Measurements from ENCODE around the gene TIAM2. TPM values are rescaled to one million over a fixed set of nuclear protein-coding genes. Genes with fewer than 3 reads are reported as not detected.

TIAM2 gene
- total and polyA plus RNA-seq, 2 experiments from 2014 or later = 14.2 to 24.4 TPM

- TF ChIP-seq ZNF462 (CRISPR knock-in tag; IDR thresholded peaks at IDR 0.05) = no peak
- TF ChIP-seq ETS1 (IDR thresholded peaks at IDR 0.05) = no peak
Measured at GRCh38 chr6:155116571-155116910, 121.4 kb downstream of the TIAM2 start (continued).

- peaks cover 33% of the 10 kb centered on the region for H3K4me1 ChIP-seq (ENCODE audit: insufficient read depth)
- H3K4me2 ChIP-seq = no peak overlapping the region
- H3K79me2 ChIP-seq (replicated peaks; ENCODE audit: insufficient read depth) = no peaks in the 10 kb centered on the region; the same call in 1 of the 2 replicates
- DNase-seq (ENCODE audit: low spot score) = no peak
- Mint-ChIP-seq H3K4me3 (no peak overlapping the region), H3K4me1 (peaks cover 50% of the 10 kb centered on the region), H3K27me3 (ENCODE audit: insufficient read depth, low read depth, poor library complexity) (peaks cover 8% of the 10 kb centered on the region), H3K27ac (peak overlapping the region; percentile 70; the same call in 1 of the 2 replicates), H3K9me3 (0 out of 3 replicates have a peak, but pooled peaks cover 2% of the 10 kb centered on the region), H3K36me3 (ENCODE audit: low read depth) (peaks cover 8% of the 10 kb centered on the region; the same call in 1 of the 3 replicates)
- no peak overlapping the region for H2AFZ ChIP-seq
- ATAC-seq = no peak
- no peaks in the 10 kb centered on the region for H4K20me1 ChIP-seq (replicated peaks; ENCODE audit: insufficient read depth)
- H3K36me3 ChIP-seq (ENCODE audit: insufficient read depth) = no peaks in the 10 kb centered on the region
- peaks cover 10% of the 10 kb centered on the region; the same call in 1 of the 2 replicates for H3F3A ChIP-seq (replicated peaks; ENCODE audit: low read depth)
- no peaks in the 10 kb centered on the region for H3K27me3 ChIP-seq (ENCODE audit: insufficient read depth)
- no peak overlapping the region for H3K27ac ChIP-seq (ENCODE audit: low read depth)
- no peaks in the 10 kb centered on the region for H3K9me2 ChIP-seq (ENCODE audit: insufficient read depth)
- no peak overlapping the region for H3K4me3 ChIP-seq
- no peak for TF ChIP-seq CTCF (conservative IDR thresholded peaks at IDR 0.05; ENCODE audit: low read depth in 2 of 2)
- TF ChIP-seq ZNF114 (CRISPR knock-in tag; IDR thresholded peaks at IDR 0.05) = no peak
- no peak for TF ChIP-seq NANOG (IDR thresholded peaks at IDR 0.05; ENCODE audit: borderline replicate concordance)
- TF ChIP-seq STAT1 (IDR thresholded peaks at IDR 0.05; ENCODE audit: unreplicated experiment) = no peak
- no peak for TF ChIP-seq CREB1 (CRISPR knock-in tag; IDR thresholded peaks at IDR 0.05; ENCODE audit: low read depth)
- no peak for TF ChIP-seq ETS1 (IDR thresholded peaks at IDR 0.05)
- TF ChIP-seq REST (IDR thresholded peaks at IDR 0.05; ENCODE audit: unreplicated experiment) = no peak
Measured at GRCh38 chr6:155117256-155117655, 122.1 kb downstream of the TIAM2 start.
